GOT3 (cell line): ENCODE data around the gene FTSJ1.

Experiments
- DNase-seq: peaks from one replicate; lab custom pipeline; 2025; ENCODE audit warnings: mixed read lengths; lab: John Stamatoyannopoulos, UW

FTSJ1 gene

GRCh38 chrX:48470833-48471118 lies 5.2 kb upstream of the FTSJ1 start:
- DNase-seq, result no peak

GRCh38 chrX:48471504-48471903 lies 4.5 kb upstream of the FTSJ1 start:
- no peak for DNase-seq

- no peak for DNase-seq
Measured at GRCh38 chrX:48472225-48472624, 3.8 kb upstream of the FTSJ1 start.

- no peak for DNase-seq
Measured at GRCh38 chrX:48472851-48473703, 2.9 kb upstream of the FTSJ1 start.

- no peak for DNase-seq
Measured at GRCh38 chrX:48473704-48473990, 2.4 kb upstream of the FTSJ1 start.

- no peak for DNase-seq
Measured at GRCh38 chrX:48474127-48474526, 1.9 kb upstream of the FTSJ1 start.

- DNase-seq, result no peak
Measured at GRCh38 chrX:48474581-48474980, 1.4 kb upstream of the FTSJ1 start.

GRCh38 chrX:48475296-48475695 lies 703 bp upstream of the FTSJ1 start:
- no peak for DNase-seq

- no peak for DNase-seq
Measured at GRCh38 chrX:48476919-48477318, 920 bp downstream of the FTSJ1 start.

- DNase-seq, result no peak
Measured at GRCh38 chrX:48477960-48478755, 2.2 kb downstream of the FTSJ1 start.

- no peak for DNase-seq
Measured at GRCh38 chrX:48478806-48479205, 2.8 kb downstream of the FTSJ1 start.

GRCh38 chrX:48480142-48480541 lies 4.1 kb downstream of the FTSJ1 start:
- DNase-seq, result no peak

- no peak for DNase-seq
Measured at GRCh38 chrX:48480583-48480982, 4.6 kb downstream of the FTSJ1 start.

- DNase-seq, result no peak
Measured at GRCh38 chrX:48482526-48482925, 6.5 kb downstream of the FTSJ1 start.

- no peak for DNase-seq
Measured at GRCh38 chrX:48487362-48487798, 11.4 kb downstream of the FTSJ1 start.

- DNase-seq, result no peak
Measured at GRCh38 chrX:48488034-48488433, 12.0 kb downstream of the FTSJ1 start.

- no peak for DNase-seq
Measured at GRCh38 chrX:48489296-48489695, 13.3 kb downstream of the FTSJ1 start.

- DNase-seq, result no peak
Measured at GRCh38 chrX:48489892-48490291, 13.9 kb downstream of the FTSJ1 start.

- no peak for DNase-seq
Measured at GRCh38 chrX:48490661-48491060, 14.7 kb downstream of the FTSJ1 start.

GRCh38 chrX:48491809-48492208 lies 15.8 kb downstream of the FTSJ1 start:
- no peak for DNase-seq

- no peak for DNase-seq
Measured at GRCh38 chrX:48492293-48492910, 16.4 kb downstream of the FTSJ1 start.

GRCh38 chrX:48493890-48494364 lies 17.9 kb downstream of the FTSJ1 start:
- no peak for DNase-seq

GRCh38 chrX:48496660-48497059 lies 20.7 kb downstream of the FTSJ1 start:
- DNase-seq, result no peak
